ENCODE results near the gene RMND1. TPM values are rescaled to one million over a fixed set of nuclear protein-coding genes. Genes with fewer than 3 reads are reported as not detected.

The RMND1 gene
- total and polyA plus RNA-seq, 9 of the 15 experiments (the other 6 are each of a cell fraction or from before 2014, with no cell fraction given): 26.9 to 47.8 (median 36.2) TPM

DNA sequence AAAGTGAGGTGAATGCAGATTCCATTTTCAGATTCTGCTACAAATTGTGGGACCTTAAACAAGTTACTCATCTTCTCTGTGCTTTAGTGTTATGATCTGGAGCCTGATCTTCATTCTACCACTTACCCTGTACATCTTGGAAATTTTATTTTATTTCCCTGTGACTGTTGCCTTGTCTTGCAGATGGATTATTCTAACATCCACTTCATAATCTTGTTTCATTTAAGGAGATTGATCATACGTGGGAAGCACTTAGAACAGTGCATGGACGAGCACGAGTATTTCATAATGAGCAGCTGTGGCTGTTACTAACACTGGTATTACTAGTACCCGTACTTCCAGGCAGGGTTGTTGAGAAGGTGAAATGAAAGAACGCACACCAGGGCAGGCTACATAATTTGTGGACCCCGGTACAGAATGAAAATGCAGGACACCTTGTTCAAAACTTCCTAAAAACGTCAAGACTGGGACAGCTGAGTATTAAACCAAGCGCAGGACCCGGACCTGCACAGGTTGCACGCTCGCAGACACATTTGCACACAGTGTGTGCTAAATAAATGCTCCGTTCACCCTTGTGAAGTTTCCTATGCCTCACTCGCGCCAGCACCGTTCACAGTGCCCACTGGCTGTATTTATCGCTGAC lies 41.4 kb upstream of the RMND1 start:
- peaks cover 0 to 6% of the 10 kb centered on the region in 2 experiments; a peak in 1 of 5 replicates for H3K4me1 ChIP-seq (replicated peaks in 1 of 2; ENCODE audit: control insufficient read depth in 2 of 2, insufficient read depth in 2 of 2, low read length in 2 of 2)
- ChIA-PET POLR2A (no interaction called here), CTCF (ENCODE audit: low intra/inter-chr PET ratio) (no interaction called here)
- H3K9me1 ChIP-seq (ENCODE audit: control insufficient read depth, insufficient read depth, low read length): no peaks in the 10 kb centered on the region
- peaks cover 40 to 49% of the 10 kb centered on the region in 2 experiments for H3K27me3 ChIP-seq (ENCODE audit: control insufficient read depth in 2 of 2, insufficient read depth in 2 of 2, low read length in 2 of 2)
- no peak overlapping the region for H3K4me3 ChIP-seq
- no peak overlapping the region for H3K27ac ChIP-seq (ENCODE audit: extremely low read depth, low read depth, low read length)
- no peak overlapping the region for H3K9ac ChIP-seq (ENCODE audit: insufficient read depth in 1 of 2, low read depth in 2 of 2, low read length in 2 of 2)
- BruUV-seq (replicated peaks): no TSS peak
- FAIRE-seq: no peak
- H3K79me2 ChIP-seq (ENCODE audit: control insufficient read depth, insufficient read depth, low read length): no peaks in the 10 kb centered on the region
- intact Hi-C loops (cut with micrococcal nuclease) (no loop called here), in situ Hi-C loops (cut with MboI) (no loop called here)
- H2AFZ ChIP-seq (ENCODE audit: low read depth, low read length): no peak overlapping the region
- no peaks in the 10 kb centered on the region for H3K36me3 ChIP-seq (ENCODE audit: control insufficient read depth, insufficient read depth, low read length)
- ATAC-seq: no peak
- no peaks in the 10 kb centered on the region for H3K9me3 ChIP-seq (replicated peaks; ENCODE audit: control insufficient read depth, insufficient read depth, low read depth, low read length)
- WGBS (ENCODE audit: insufficient coverage, low coverage, missing lambda C conversion rate): 19% methylated on average over 16 of the region's 16 CpGs
- H3K4me2 ChIP-seq (ENCODE audit: insufficient read depth, low read length): no peak overlapping the region
- no peak for DNase-seq (ENCODE audit: extremely low read depth in 1 of 4, low spot score in 3 of 4)
- no peaks in the 10 kb centered on the region for H4K20me1 ChIP-seq (replicated peaks; ENCODE audit: control insufficient read depth, insufficient read depth, low read length)
- no peak for TF ChIP-seq ZNF280B (CRISPR knock-in tag; IDR thresholded peaks at IDR 0.05)
- TF ChIP-seq FOXP4 (CRISPR knock-in tag; IDR thresholded peaks at IDR 0.05; ENCODE audit: borderline replicate concordance): no peak
- no peak for TF ChIP-seq TRIM24 (IDR thresholded peaks at IDR 0.05)
- no peak for TF ChIP-seq CBFB (CRISPR knock-in tag; IDR thresholded peaks at IDR 0.05)
- no peak for TF ChIP-seq ZNF143 (CRISPR knock-in tag; IDR thresholded peaks at IDR 0.05)
- TF ChIP-seq RFX1 (IDR thresholded peaks at IDR 0.05): no peak
- TF ChIP-seq RAD51 (IDR thresholded peaks at IDR 0.05; ENCODE audit: borderline replicate concordance, low read depth): no peak
- no peak for TF ChIP-seq TGIF2 (CRISPR knock-in tag; IDR thresholded peaks at IDR 0.05)
- TF ChIP-seq, protein P1, sequence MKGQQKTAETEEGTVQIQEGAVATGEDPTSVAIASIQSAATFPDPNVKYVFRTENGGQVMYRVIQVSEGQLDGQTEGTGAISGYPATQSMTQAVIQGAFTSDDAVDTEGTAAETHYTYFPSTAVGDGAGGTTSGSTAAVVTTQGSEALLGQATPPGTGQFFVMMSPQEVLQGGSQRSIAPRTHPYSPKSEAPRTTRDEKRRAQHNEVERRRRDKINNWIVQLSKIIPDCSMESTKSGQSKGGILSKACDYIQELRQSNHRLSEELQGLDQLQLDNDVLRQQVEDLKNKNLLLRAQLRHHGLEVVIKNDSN (CRISPR knock-in tag; IDR thresholded peaks at IDR 0.05): no peak
- TF ChIP-seq FOXK2 (conservative IDR thresholded peaks at IDR 0.05 in 1 of 2, IDR thresholded peaks at IDR 0.05 in 1 of 2; ENCODE audit: low read depth in 2 of 2): no peak
- TF ChIP-seq DACH1 (IDR thresholded peaks at IDR 0.05; ENCODE audit: partially characterized antibody): no peak
- TF ChIP-seq GTF3C2 (IDR thresholded peaks at IDR 0.05; ENCODE audit: borderline replicate concordance, extremely low read depth, insufficient read length): no peak
- no peak for TF ChIP-seq SMAD1 (IDR thresholded peaks at IDR 0.05; ENCODE audit: low read depth, low read length, partially characterized antibody)
- TF ChIP-seq POLR3A (IDR thresholded peaks at IDR 0.05; ENCODE audit: borderline replicate concordance, extremely low read depth, insufficient read depth, insufficient read length): no peak
- no peak for TF ChIP-seq PTBP1 (IDR thresholded peaks at IDR 0.05; ENCODE audit: low read depth, low read length)
- TF ChIP-seq TAF15 (IDR thresholded peaks at IDR 0.05; ENCODE audit: low read depth, low read length): no peak

All from K562 (cell line).